Measurements from ENCODE around the gene ZNF488.

DNA sequence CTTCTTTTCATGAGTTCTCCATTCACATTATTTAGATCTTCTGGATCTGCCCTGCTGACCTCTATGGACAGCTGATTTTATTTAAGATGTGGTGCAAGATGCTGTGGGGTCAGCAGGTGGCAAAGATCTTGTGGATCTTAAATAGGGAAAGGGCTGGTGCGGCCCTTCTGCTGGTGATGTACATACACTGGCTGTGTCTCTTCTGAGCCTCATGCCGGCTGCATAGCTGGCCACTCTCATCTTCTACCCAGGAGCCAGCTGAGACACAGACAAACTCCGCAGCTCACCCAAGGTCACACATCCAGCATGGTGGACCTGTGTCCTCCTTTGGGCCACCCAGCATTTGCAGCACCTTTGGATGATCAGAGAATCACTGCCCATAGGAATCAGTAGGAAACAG lies 26.2 kb downstream of the ZNF488 start:
- TF ChIP-seq, protein P1, sequence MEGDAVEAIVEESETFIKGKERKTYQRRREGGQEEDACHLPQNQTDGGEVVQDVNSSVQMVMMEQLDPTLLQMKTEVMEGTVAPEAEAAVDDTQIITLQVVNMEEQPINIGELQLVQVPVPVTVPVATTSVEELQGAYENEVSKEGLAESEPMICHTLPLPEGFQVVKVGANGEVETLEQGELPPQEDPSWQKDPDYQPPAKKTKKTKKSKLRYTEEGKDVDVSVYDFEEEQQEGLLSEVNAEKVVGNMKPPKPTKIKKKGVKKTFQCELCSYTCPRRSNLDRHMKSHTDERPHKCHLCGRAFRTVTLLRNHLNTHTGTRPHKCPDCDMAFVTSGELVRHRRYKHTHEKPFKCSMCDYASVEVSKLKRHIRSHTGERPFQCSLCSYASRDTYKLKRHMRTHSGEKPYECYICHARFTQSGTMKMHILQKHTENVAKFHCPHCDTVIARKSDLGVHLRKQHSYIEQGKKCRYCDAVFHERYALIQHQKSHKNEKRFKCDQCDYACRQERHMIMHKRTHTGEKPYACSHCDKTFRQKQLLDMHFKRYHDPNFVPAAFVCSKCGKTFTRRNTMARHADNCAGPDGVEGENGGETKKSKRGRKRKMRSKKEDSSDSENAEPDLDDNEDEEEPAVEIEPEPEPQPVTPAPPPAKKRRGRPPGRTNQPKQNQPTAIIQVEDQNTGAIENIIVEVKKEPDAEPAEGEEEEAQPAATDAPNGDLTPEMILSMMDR (IDR thresholded peaks at IDR 0.05): no peak
- TF ChIP-seq, protein P2, sequence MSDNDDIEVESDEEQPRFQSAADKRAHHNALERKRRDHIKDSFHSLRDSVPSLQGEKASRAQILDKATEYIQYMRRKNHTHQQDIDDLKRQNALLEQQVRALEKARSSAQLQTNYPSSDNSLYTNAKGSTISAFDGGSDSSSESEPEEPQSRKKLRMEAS (IDR thresholded peaks at IDR 0.05; ENCODE audit: low read depth): no peak
- TF ChIP-seq NFIC (IDR thresholded peaks at IDR 0.05; ENCODE audit: borderline replicate concordance): no peak
- no peak for TF ChIP-seq POLR2AphosphoS5 (IDR thresholded peaks at IDR 0.05; ENCODE audit: low read depth, low read length)
- TF ChIP-seq, protein P3, sequence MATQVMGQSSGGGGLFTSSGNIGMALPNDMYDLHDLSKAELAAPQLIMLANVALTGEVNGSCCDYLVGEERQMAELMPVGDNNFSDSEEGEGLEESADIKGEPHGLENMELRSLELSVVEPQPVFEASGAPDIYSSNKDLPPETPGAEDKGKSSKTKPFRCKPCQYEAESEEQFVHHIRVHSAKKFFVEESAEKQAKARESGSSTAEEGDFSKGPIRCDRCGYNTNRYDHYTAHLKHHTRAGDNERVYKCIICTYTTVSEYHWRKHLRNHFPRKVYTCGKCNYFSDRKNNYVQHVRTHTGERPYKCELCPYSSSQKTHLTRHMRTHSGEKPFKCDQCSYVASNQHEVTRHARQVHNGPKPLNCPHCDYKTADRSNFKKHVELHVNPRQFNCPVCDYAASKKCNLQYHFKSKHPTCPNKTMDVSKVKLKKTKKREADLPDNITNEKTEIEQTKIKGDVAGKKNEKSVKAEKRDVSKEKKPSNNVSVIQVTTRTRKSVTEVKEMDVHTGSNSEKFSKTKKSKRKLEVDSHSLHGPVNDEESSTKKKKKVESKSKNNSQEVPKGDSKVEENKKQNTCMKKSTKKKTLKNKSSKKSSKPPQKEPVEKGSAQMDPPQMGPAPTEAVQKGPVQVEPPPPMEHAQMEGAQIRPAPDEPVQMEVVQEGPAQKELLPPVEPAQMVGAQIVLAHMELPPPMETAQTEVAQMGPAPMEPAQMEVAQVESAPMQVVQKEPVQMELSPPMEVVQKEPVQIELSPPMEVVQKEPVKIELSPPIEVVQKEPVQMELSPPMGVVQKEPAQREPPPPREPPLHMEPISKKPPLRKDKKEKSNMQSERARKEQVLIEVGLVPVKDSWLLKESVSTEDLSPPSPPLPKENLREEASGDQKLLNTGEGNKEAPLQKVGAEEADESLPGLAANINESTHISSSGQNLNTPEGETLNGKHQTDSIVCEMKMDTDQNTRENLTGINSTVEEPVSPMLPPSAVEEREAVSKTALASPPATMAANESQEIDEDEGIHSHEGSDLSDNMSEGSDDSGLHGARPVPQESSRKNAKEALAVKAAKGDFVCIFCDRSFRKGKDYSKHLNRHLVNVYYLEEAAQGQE (IDR thresholded peaks at IDR 0.05; ENCODE audit: low read depth, low read length): no peak
- no peak for TF ChIP-seq RFX5 (IDR thresholded peaks at IDR 0.05; ENCODE audit: low read length)
- TF ChIP-seq JUND (IDR thresholded peaks at IDR 0.05): no peak
